ENCODE measurements around the gene MRPL2.
"Not testable (repeated sequence)": the region's sequence is repeated elsewhere in the genome, so short reads cannot be mapped to it uniquely, and the experiment has no call there.

The MRPL2 gene

DNA sequence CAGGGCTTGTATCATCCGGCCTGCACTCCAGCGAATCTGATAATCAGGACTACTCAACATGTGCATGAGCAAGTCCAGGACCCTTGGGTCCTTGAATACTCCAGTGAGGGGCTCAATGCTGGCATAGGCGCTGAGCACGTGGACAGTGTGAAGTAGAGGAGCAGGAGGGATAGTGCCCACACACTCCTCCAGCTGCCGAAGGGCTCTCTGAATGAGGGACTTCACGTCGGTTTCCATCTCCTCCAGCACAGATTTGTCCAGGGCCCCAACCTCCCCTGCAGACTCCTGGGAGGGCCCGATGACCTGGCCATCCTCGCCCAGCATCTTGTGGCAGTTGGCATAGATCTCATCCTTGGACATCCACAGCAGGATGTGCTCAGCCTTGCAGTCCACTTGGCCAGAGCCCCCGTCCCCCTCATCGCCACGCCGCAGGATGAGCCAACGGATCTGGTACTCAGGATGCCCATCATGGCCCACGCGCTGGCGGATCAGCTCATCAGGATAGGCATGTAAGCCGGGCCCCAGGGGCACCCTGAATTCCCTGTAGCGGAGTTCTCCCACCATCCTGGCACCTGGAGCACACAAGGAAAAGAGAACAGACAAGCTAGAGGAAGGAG lies 6.9 kb downstream of the MRPL2 start:
- no peak for DNase-seq

- no peak for DNase-seq
Measured at GRCh38 chr6:43050981-43051380, 8.3 kb downstream of the MRPL2 start.

DNA sequence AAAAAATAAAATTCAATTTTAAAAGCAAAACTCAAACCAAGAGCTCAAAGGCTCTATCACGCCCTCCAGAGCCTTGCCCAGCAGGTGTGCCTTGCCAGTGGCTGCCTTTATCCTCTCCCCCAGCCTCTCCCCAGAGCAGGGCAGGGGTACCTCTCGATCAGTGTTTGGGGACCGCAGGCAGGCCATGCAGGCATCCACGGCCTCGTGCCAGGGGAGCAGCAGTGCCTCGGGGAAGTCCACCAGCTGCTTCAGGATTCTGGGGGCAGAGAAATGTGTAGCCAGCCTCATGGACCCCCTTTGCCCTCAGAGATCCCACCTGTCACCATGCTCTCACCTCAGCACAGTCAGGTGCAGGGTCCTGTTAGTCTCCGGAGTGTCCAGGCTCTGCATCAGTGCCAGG lies 11.2 kb downstream of the MRPL2 start:
- no peak for DNase-seq

DNA sequence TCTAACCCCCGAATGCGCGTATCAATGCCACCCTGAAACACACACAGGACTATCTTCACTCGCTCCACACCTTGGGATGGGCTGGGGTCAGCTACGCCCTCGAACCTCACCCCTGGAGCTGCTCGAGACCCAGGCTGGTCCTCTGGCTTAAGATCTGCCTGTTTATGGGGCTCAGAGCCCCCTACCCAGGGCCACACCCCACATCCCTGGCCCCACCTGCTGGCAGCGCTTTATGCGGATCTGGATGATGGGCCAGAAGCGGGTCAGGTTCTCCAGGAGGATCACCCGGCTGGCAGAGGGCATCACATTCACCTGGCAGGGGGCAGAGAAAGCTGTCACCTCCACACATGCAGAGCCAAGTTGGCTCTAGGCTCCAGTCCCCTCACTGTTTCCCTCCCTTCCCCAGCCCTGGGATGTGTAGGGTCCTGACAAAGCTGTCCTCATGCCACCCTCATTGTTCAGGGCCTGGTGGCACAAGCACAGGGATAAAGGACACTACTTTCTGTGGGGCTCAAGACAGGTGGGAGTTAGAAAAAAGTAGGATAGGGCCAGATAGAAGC lies 13.8 kb downstream of the MRPL2 start:
- no peak for DNase-seq

GRCh38 chr6:43043310-43043709 lies 15.9 kb downstream of the MRPL2 start:
- no peak for DNase-seq

GRCh38 chr6:43041475-43041874 lies 17.8 kb downstream of the MRPL2 start:
- not testable (repeated sequence) for DNase-seq

GRCh38 chr6:43040542-43041257 lies 18.5 kb downstream of the MRPL2 start:
- no peak for DNase-seq

DNA sequence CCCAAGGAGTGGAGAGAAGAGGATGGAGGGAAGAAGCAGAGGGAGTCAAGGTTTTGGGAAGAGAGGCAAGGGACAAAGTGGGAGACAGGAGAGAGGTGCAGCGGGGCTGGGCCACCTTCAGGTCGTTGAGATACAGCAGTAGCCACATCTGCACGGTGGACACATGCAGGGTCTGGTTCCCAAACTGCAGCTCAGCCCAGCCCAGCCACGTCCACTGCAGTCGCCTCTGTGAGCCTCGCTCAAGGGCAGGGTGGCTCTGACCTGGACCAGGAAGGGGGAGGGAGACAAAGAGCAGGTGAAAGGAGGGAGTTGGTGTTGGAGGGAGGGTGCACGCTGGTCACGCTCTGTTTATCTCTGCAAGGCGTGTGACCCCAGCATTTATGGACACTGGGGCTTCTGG lies 20.5 kb downstream of the MRPL2 start:
- no peak for DNase-seq

DNA sequence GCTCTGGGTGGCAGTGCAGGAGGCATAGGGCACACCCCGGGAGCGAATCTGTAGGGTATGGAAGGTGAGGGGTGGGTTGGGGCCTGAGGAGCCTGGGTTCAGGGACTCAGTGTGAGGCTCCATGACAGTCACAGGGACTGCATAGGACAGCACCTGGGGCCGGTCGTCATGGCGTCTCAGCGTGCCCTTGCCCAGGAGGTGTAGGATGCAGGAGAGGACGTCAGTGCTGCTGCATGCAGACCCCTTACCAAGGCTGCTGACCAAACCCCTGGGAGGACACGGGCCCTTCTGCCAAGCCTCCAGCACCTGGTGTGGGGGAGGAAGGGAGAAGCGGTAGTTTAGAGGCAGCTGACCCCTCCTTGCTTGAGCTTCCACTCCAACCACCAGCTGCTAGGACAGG lies 21.5 kb downstream of the MRPL2 start:
- DNase-seq, result no peak

DNA sequence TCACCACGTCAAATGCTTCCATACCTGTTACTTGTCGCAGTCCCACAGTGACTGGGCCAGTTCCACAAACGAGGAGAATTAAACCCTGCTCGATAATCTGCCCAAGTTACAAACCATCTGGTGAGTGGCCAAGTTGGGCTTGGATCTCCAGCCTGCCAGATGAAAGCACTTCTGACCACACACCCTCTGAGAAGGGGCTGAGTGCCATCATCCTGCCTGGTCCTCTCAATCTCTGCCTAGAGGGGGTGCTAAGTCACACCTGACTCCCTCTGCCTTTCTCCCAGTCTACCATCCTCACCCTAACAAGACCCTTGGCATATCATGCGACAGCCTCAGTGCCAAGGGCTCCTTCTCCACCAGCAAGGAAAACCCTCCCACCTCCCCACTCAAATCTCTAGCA lies 22.0 kb downstream of the MRPL2 start:
- DNase-seq, result no peak

- DNase-seq, result no peak
Measured at GRCh38 chr6:43036712-43037111, 22.5 kb downstream of the MRPL2 start.

DNA sequence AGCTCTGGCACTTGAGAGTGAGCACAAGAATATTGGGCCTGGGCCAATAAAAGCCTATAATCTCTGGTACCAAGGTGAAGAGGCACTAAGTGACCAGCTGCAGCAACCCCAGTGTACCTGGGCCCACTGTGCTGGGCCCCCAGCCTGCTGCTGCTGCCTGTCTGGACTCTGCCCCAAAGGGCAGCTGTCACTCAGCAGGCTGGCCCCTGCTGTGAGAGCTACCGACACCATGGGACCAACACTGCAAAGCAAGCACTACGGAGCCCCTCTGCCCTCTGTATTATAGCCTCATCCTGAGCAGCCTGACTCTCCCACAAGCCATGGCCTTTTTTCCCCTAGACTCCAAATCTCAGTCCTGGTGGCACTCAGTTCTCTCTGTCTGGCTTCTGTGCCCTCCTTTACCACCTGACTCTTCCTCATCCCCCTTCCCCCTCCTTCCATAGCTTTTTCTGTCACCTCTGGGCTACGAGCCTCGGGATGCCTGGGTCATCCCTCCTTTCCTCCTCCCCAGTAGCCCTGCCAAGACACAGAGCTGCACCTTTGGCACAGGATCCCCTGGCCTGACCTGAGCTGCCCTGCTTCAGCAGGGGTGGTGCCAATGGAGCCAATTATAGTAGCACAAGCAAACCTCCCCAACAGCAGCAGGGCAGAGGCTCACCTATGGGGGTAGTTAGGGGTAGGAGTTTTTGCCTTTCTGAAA lies 23.6 kb downstream of the MRPL2 start:
- DNase-seq, result no peak

DNA sequence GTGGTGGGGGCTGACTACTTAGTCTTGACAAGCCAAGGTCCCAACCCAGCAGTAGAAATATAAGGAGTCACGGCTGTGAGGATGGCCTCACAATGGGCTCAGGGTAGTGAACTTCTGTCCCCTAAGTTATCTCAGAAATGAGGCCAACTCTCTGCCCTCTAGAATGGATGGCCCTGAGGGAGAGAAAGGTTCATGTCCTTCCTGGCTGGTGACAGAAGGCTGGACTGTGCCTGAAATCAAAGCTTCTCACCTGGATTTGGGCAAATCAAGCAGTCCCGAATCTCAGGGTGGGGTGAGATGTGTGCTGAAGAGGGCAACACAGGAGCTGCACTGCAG lies 25.1 kb downstream of the MRPL2 start:
- no peak for DNase-seq

GRCh38 chr6:43033496-43034189 lies 25.6 kb downstream of the MRPL2 start:
- no peak for DNase-seq

DNA sequence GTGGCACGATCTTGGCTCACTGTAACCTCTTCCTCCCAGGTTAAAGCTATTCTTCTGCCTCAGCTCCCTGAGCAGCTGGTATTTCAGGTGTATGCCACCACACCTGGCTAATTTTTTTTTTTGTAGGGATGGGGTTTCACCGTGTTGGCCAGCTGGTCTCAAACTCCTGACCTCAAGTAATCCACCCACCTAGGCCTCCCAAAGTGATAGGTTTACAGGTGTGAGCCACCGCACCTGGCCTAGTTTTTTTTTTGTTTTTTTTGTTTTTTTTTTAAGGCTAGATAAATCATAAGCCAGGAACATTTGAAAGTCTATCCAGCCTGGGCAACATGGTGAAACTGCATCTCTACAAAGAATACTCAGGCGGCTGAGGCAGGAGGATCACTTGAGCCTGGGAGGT lies 26.9 kb downstream of the MRPL2 start:
- no peak for DNase-seq

DNA sequence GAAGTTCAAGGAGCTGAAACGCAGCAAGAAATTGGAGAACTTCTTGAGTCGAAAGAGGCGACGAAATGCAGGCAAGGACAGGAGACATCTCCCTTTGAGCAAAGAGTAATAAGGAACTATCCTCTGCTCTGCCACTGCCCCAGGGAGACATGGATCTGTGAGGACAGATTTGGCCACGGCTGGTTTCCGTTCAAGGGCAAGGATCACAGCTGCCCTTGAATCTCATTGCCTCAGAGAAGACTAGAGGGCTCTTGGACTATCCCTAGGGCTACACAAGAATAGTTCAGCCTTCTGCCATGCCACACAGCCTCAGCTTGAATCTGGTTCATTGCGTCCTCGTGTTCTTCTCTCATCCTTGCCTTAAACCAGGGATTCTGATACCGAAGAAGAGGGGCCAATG lies 30.1 kb downstream of the MRPL2 start:
- no peak for DNase-seq

DNA sequence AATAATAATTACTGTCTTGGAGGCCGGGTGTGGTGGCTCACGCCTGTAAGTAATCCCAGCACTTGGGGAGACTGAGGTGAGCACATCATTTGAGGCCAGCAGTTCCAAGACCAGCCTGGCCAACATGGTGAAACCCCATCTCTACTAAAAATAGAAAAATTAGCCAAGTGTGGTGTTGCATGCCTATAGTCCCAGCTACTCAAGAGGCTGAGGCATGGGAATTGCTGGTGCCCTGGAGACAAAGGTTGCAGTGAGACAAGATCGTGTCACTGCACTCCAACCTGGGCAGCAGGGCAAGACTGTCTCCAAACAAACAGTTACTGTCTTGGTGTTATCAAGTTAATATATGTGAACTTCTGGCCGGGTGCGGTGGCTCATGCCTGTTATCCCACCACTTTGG lies 32.9 kb downstream of the MRPL2 start:
- no peak for DNase-seq

- no peak for DNase-seq
Measured at GRCh38 chr6:43024436-43024835, 34.8 kb downstream of the MRPL2 start.

- DNase-seq, result peak; percentile 77
Measured at GRCh38 chr6:43021270-43022047, 37.8 kb downstream of the MRPL2 start, which contains the start of gene RRP36. Gene RRP36, plus strand, starts transcription at chr6:43021623. Its CDS starts 32 bp downstream, at chr6:43021655.

DNA sequence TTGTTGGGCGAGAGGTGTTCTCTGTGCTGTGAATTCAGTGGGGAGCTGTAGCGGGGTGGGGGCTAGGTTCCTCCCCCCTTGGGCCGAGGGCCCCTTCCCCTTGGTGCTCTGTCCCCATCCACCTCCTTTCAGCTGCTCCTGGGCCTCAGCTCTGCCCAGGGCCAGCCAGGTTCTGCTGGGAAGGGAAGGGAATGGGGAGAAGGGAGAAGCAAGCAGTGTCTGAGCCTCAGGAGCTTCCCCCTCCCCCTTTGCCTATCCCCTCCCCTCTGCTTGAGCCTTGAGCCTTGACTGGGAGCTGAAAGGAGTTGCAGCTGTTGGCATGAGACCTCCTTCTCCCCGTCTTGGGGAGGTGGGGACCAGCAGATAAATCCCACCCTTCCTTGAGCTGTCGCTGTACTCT lies 38.4 kb downstream of the MRPL2 start:
- peak; percentile 18 for DNase-seq

GRCh38 chr6:43020052-43020705 lies 39.1 kb downstream of the MRPL2 start:
- no peak for DNase-seq

DNA sequence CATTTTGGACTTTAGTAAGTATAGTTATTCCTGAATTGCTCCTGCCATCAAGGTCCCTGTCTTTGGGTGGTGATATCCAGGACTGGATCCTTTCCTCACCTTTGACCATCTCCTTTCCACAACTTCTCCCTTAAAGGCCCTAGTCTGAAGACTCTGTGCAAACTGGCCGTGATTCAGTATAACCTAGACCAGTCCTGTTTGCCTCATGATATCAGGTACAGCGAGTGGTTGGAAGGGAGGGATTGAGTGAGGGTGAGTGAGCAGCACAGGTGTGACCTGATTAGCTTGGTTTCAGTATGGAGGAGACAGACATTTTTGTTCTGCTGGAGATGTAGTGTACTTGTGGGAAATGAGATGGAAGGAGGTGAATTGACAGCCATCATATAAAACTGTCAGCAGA lies 40.1 kb downstream of the MRPL2 start:
- DNase-seq, result no peak
